Hindlimb muscle (tissue), 1 donor: ENCODE results near the gene DUSP18. TPM values are rescaled to one million over a fixed set of nuclear protein-coding genes. Genes with fewer than 3 reads are reported as not detected.
A peak's percentile ranks its signal among the peaks of the same experiment; 100 is the strongest.
"Not testable (repeated sequence)": the region's sequence is repeated elsewhere in the genome, so short reads cannot be mapped to it uniquely, and the experiment has no call there.

Source experiments
- DNase-seq: peaks from one replicate; pipeline ENCODE4 v3.0.0-alpha.2; 2013
- polyA plus RNA-seq: library from polyadenylated mRNA; unstranded; fragments of 120-200 nt; gene quantifications from one replicate; pipeline ENCODE4 v1.2.1, GENCODE V29; 2013; ENCODE audit not compliant: insufficient read length

The DUSP18 gene
- 4.3 TPM for polyA plus RNA-seq

GRCh38 chr22:30667494-30668385 lies at the start of gene DUSP18:
Gene DUSP18 (minus strand): TSS chr22:30667875. CDS start chr22:30664003, 3,872 bp downstream.
- DNase-seq, result peak; percentile 91

- DNase-seq, result no peak
Observed at GRCh38 chr22:30714062-30714461, 46.4 kb upstream of the DUSP18 start.

DNA sequence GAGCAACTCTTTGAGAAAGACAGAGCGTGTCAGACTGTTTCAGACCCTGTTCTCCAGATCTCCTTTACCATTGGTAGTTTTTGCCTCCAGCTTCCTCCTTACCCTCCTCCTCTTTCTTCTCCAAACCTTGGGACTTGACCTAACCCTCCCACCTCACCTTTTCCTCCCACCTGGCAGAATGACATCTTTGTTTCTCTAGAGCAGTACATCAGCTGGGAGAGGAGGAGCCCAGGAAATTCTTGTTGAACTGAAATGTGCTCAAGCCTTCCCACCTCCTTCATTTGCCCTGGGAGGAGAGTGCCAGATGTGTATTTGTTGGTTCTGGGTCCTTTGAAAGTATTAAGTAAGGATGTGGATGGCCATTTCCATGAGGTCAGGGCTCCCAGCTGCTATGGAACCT lies 44.4 kb upstream of the DUSP18 start:
- DNase-seq, result no peak

GRCh38 chr22:30709980-30710379 lies 42.3 kb upstream of the DUSP18 start:
- not testable (repeated sequence) for DNase-seq

DNA sequence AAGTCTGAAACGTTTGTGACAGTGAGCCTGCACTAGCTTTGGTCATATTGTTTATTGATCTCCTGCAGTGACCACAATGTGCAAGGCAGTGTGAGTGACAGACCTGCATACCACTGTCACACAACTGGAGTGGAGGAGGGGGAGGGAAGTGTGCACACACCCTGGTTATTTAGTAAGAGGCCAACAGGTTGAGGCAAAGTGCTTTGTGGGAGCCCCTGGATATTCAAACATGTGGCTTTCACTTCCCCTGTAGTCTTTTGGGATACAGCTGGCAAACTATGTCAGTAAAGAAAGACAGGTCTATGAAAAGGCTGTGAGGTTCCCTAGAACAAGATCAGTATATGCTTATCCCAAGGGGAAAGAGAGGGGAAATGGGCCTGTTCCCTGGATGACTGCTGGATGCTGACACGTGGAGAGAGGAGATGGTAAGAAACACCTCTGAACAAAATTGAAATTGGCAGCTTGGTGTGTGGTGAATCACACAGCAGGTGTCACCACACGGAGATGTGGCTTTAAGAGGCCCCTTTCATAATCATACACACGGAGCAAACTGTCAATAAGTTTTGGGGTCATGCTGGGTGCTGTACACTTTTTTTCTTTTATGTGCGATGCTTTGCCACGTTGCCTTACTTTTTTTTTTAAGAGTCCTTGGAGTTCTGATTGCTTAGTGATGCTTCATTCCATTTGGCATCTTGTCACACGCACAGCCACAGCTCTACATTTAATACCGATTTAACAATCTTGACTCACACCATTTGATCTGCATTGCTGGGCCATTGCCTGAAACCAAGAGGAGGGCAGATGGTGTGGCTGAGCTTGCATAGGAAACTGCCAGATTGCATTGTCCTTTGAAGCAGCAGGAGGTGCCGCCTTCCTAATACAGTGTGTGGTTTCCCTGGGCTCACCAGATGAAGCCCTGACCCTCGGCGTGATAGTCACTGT lies 38.3 kb upstream of the DUSP18 start:
- DNase-seq, result no peak

- DNase-seq, result no peak
Observed at GRCh38 chr22:30704978-30705377, 37.3 kb upstream of the DUSP18 start.

DNA sequence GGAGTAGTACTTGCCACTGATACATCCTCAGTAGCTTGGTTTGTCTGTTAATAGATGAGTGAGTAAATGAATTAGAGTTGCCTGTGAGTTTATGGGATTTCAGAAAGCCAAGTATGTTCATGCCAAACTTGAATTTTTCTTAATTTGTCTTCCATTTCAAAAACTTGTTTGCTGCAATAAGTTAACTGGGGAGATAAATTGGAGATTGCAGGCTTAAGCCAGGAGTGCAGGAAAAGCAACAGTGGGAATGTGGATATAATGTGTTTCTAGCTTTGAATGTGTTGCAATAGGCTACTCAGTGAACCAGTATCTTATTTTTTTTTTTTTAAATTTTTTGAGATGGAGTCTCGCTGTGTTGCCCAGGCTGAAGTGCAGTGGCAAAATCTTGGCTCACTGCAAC lies 35.2 kb upstream of the DUSP18 start:
- no peak for DNase-seq

GRCh38 chr22:30701872-30702271 lies 34.2 kb upstream of the DUSP18 start:
- DNase-seq, result no peak

DNA sequence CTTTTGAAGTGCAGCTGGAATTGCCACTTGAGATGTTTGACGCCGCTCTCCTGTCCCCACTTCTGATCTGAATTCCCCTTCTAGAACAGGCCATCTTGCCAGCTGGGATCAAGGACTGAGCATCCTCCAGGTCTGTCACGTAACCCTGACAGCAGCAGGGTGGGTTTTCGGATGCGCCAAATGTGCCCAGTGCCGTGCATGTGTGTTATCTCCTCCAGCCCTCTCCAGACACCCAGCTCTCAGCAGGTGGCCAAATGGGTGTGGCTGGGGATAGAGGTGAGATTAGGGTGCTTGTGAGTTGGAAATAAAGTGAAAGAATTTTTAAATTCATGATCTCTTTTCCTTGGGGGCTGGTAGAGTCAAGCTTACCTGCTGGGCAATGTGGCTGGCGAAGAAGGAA lies 30.3 kb upstream of the DUSP18 start:
- DNase-seq, result no peak

GRCh38 chr22:30695871-30696655 lies 28.4 kb upstream of the DUSP18 start:
- DNase-seq, result no peak

GRCh38 chr22:30695351-30695851 lies 27.7 kb upstream of the DUSP18 start:
- DNase-seq, result no peak

GRCh38 chr22:30694640-30695350 lies 27.1 kb upstream of the DUSP18 start, which contains the start of gene OSBP2:
Gene OSBP2 (plus strand): TSS chr22:30694874. CDS start chr22:30694910, 36 bp downstream.
- DNase-seq, result peak; percentile 6

GRCh38 chr22:30694171-30694639 lies 26.5 kb upstream of the DUSP18 start:
- DNase-seq, result peak; percentile 20

GRCh38 chr22:30691204-30691603 lies 23.5 kb upstream of the DUSP18 start:
- no peak for DNase-seq

DNA sequence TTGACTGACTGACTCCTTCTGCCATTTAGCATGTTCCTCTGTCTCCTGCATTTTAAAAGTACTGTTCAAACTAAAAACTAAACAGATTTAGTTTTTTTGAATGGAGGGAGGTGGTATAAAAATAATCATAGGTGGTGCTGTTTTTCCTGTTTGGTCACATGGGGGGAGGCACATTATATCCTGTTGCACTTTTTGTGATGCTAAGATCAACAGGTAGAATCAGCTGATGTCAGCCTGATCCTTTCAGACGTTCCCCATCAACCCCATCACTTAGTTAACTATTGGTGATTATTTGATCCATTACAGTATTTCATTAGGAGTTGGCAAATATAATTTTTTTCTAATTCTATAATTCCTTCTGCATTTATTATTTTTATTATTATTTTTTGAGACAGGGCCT lies 21.9 kb upstream of the DUSP18 start:
- no peak for DNase-seq

DNA sequence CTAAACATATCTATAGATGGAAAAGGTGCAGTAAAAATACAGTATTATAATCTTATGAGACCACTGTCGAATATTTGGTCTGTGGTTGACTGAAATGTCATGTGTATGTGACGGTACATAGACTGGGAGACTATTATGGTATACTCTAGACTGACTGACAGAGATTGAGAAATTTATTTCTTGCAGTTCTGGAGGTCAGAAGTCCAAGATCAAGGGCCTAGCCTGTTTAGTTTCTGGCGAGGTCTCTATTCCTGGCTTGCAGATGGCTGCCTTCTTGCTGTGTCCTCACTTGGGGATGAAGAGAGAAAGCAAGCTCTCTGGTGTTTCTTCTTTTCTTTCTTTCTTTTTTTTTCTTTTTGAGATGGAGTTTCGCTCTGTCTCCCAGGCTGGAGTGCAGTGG lies 19.7 kb upstream of the DUSP18 start:
- no peak for DNase-seq

GRCh38 chr22:30685178-30685577 lies 17.5 kb upstream of the DUSP18 start:
- DNase-seq, result no peak

GRCh38 chr22:30681831-30682230 lies 14.2 kb upstream of the DUSP18 start:
- DNase-seq, result no peak

- DNase-seq, result no peak
Observed at GRCh38 chr22:30680991-30681770, 13.5 kb upstream of the DUSP18 start.
